AG04449 (cell line): ENCODE data around the gene ARHGAP4.

Experiments
- CTCF ChIA-PET: fragments of 350-600 bp; formaldehyde crosslinking; extraction: SDS; loops from one replicate; lab custom pipeline; 2021; ENCODE audit warnings: antibody characterized with exemption; lab: Yijun Ruan, JAX
- POLR2A ChIA-PET: fragments of 400-600, 350-600 bp; formaldehyde crosslinking; extraction: SDS; loops from one replicate; lab custom pipeline; 2020; ENCODE audit warnings: antibody characterized with exemption, inconsistent platforms; lab: Yijun Ruan, JAX
- DNase-seq: peaks from one replicate; pipeline ENCODE4 v3.0.0-alpha.2; 2010; ENCODE audit warnings: low read depth, low spot score
- H3K4me3 ChIP-seq: 2 replicates; pipeline ENCODE4 v1.5.1; 2011; ENCODE audit warnings: low read depth, mild to moderate bottlenecking, control low read depth, low read length
- TF ChIP-seq, protein P1 (sequence below): IDR thresholded peaks from one replicate; pipeline ENCODE4 v1.5.1; 2011; ENCODE audit warnings: mild to moderate bottlenecking, moderate library complexity, low read length, control low read depth, inconsistent platforms; ENCODE audit not compliant: insufficient read depth; ENCODE audit errors: missing control alignments

Gene ARHGAP4

DNA sequence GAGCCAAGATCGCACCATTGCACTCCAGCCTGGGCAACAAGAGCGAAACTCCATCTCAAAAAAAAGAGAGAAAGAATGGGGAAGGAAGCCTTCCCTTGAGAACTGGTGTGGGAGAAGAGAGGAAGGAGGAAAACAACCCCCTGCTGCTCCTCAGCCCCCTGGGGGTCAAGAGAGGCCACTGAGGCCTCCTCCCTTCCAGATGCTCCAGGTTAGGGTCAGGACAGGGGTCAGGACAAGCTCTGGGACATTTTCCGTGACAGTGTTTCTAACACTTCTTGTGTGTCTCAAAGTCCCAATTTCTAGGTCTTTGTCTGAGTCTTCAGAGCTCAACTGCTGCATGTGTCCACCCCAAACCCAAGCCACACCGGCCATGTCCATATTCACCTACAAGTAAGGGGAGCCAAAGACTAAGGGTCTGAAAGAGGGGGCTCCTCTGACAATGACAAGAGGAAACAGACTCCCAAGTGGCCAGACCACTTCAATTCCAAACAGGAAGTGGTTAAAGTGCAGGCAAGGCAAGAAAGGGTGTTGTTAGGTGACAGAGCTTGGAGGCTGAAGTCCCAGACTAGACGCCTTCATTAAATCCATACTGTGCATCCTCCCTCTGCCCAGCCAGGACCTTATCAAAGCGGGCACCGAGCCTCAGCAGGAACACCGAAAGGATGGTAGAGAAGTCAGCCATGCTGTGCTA lies 48.3 kb downstream of the ARHGAP4 start:
- DNase-seq: no peak
- CTCF ChIA-PET: no interaction called here

DNA sequence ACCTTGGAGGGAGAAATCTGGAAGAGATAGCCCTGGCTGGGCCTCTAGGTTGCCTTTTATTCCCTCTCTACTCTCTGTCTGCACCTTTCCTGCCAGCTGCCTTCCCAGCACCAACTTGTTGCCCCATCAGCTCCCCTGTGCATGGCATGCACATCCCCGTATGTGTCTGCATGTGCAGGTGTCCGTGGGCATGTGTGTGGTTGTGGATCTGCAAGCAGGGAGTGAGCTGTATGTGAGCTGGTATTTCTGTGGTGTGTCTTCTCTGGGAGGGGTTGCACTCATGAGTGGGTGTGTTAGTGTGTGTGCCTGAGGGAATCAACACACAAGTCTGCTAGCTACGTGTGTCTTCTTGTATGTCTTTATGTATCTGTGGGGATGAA lies 50.0 kb downstream of the ARHGAP4 start:
- no peak for DNase-seq
- TF ChIP-seq, protein P1, sequence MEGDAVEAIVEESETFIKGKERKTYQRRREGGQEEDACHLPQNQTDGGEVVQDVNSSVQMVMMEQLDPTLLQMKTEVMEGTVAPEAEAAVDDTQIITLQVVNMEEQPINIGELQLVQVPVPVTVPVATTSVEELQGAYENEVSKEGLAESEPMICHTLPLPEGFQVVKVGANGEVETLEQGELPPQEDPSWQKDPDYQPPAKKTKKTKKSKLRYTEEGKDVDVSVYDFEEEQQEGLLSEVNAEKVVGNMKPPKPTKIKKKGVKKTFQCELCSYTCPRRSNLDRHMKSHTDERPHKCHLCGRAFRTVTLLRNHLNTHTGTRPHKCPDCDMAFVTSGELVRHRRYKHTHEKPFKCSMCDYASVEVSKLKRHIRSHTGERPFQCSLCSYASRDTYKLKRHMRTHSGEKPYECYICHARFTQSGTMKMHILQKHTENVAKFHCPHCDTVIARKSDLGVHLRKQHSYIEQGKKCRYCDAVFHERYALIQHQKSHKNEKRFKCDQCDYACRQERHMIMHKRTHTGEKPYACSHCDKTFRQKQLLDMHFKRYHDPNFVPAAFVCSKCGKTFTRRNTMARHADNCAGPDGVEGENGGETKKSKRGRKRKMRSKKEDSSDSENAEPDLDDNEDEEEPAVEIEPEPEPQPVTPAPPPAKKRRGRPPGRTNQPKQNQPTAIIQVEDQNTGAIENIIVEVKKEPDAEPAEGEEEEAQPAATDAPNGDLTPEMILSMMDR: no peak
- no peak overlapping the region for H3K4me3 ChIP-seq
- ChIA-PET CTCF (no interaction called here), POLR2A (no interaction called here)

More for the DNA sequence above, 48.3 kb downstream of the ARHGAP4 start:
- TF ChIP-seq, protein P1: no peak
- H3K4me3 ChIP-seq: no peak overlapping the region
- POLR2A ChIA-PET: interaction anchor here (0.6 kb wide), 1 partner anchor 23 kb away, joined by 4 read pairs; no protein-coding TSS in a partner anchor

DNA sequence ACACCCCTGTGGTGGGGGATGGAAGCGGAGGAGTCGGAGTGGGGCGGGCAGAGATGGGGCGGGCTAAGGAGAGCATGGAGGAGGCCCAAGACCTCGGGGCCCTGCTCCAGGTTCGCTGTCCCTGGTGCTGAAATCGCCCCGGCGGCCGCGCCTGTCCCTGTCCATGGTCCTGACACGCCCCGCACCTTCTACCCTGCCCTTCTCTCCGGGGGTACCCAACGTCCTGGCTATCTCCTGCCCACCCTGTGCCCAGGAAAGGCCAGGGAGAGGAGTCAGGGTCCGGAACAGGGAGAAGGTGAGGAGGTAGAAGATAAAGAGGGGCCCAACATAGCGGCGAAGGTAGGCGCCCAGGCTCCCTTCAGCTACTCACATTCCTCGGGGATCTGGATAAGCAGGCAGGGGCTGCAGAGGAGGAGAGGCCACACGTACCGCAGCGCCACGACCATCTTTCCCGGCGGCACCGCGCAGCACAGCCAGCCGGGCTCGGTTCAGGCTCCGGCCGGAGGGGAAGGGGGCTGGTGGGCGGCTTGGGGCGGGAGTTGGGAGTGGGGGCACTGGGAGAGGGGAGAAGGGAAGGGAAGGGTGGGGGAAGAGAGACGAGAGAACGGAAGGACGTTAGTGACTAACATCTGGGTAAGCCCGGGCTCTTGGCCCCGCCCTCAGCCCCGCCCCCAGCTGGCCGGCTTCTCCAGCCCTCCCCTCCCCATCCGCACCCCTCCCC lies 50.5 kb downstream of the ARHGAP4 start:
- no peak for DNase-seq
- ChIA-PET POLR2A (no interaction called here), CTCF (no interaction called here)
- TF ChIP-seq, protein P1: no peak
- H3K4me3 ChIP-seq: no peak overlapping the region

DNA sequence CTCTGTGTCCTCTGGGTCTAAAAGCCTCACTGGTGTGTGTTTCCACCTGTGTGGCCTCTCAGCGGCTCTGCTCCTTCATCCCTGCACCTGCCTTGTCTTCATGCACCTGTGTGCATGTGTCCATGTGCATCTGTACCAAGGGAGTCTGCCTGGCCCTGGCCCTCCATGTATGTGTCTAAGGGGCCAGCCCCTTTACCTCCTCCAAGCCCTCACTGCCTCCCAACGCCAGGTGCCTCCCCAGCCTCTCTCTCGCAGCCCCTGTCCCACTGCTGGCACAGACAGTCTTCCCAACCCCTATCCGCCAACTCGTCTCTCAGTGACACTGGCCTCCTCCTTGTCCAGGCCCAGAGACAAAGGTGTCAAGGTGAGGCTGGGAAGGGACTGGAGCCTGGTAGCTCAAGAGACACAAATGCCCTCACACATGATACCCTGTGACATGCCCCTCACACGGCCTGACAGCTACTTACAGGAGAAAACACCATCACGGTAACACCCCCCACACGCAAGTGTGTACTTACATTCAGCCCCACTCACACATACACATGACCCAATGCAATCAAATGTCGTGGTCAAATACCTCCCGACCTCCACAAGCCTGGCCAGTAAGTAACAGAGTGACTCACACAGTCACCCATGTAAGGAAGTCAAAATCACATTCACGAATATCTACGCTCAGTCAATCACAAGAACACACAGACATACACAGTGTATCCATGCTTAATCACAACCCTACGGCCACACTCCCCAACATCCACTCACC lies 51.5 kb downstream of the ARHGAP4 start:
- CTCF ChIA-PET: no interaction called here
- POLR2A ChIA-PET: no interaction called here
- no peak overlapping the region for H3K4me3 ChIP-seq
- DNase-seq: no peak
- TF ChIP-seq, protein P1: no peak

DNA sequence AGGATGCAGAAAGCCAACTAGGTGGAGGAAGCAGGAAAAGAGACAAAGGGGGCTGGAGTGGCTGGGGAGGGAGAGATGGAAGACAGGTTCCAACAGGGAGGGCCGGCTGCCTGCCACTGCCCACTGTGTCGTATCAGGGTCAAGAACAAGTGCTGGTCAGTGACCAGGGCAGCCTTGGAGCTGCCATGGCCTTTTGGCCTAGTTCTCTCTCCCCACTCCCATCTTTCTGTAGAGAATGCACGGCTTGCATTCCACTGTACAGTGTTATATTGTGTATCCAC lies 52.0 kb downstream of the ARHGAP4 start:
- CTCF ChIA-PET: no interaction called here
- H3K4me3 ChIP-seq: no peak overlapping the region
- POLR2A ChIA-PET: no interaction called here
- DNase-seq: no peak
- TF ChIP-seq, protein P1: no peak
